ENCODE results near the gene TYW1.
"Not testable (repeated sequence)": the region's sequence is repeated elsewhere in the genome, so short reads cannot be mapped to it uniquely, and the experiment has no call there.

Gene TYW1

GRCh38 chr7:67130766-67131165 is 134.1 kb downstream of the TYW1 start:
- DNase-seq (ENCODE audit: low read depth): not testable (repeated sequence)

- DNase-seq (ENCODE audit: low read depth): not testable (repeated sequence)
Observed at GRCh38 chr7:67134912-67135311, 138.3 kb downstream of the TYW1 start.

GRCh38 chr7:67135617-67136486 is 139.2 kb downstream of the TYW1 start:
- not testable (repeated sequence) for DNase-seq (ENCODE audit: low read depth)

GRCh38 chr7:67137489-67137888 is 140.9 kb downstream of the TYW1 start:
- DNase-seq (ENCODE audit: low read depth): not testable (repeated sequence)

- DNase-seq (ENCODE audit: low read depth): not testable (repeated sequence)
Observed at GRCh38 chr7:67139876-67140275, 143.2 kb downstream of the TYW1 start.

- not testable (repeated sequence) for DNase-seq (ENCODE audit: low read depth)
Observed at GRCh38 chr7:67141001-67141400, 144.4 kb downstream of the TYW1 start.

- DNase-seq (ENCODE audit: low read depth): not testable (repeated sequence)
Observed at GRCh38 chr7:67143091-67143786, 146.6 kb downstream of the TYW1 start.

- DNase-seq (ENCODE audit: low read depth): not testable (repeated sequence)
Observed at GRCh38 chr7:67145581-67146193, 149.1 kb downstream of the TYW1 start.

- DNase-seq (ENCODE audit: low read depth): not testable (repeated sequence)
Observed at GRCh38 chr7:67149131-67149530, 152.5 kb downstream of the TYW1 start.

GRCh38 chr7:67154374-67154773 is 157.7 kb downstream of the TYW1 start:
- not testable (repeated sequence) for DNase-seq (ENCODE audit: low read depth)

GRCh38 chr7:67156064-67156463 is 159.4 kb downstream of the TYW1 start:
- not testable (repeated sequence) for DNase-seq (ENCODE audit: low read depth)

GRCh38 chr7:67163285-67163684 is 166.7 kb downstream of the TYW1 start:
- not testable (repeated sequence) for DNase-seq (ENCODE audit: low read depth)

- not testable (repeated sequence) for DNase-seq (ENCODE audit: low read depth)
Observed at GRCh38 chr7:67171151-67171550, 174.5 kb downstream of the TYW1 start.

- DNase-seq (ENCODE audit: low read depth): not testable (repeated sequence)
Observed at GRCh38 chr7:67176730-67177129, 180.1 kb downstream of the TYW1 start.

GRCh38 chr7:67178915-67179688 is 182.5 kb downstream of the TYW1 start:
- DNase-seq (ENCODE audit: low read depth): not testable (repeated sequence)

GRCh38 chr7:67182956-67183750 is 186.5 kb downstream of the TYW1 start:
- not testable (repeated sequence) for DNase-seq (ENCODE audit: low read depth)

GRCh38 chr7:67184912-67185659 is 188.5 kb downstream of the TYW1 start:
- DNase-seq (ENCODE audit: low read depth): not testable (repeated sequence)

GRCh38 chr7:67185660-67186129 is 189.1 kb downstream of the TYW1 start:
- DNase-seq (ENCODE audit: low read depth): not testable (repeated sequence)

GRCh38 chr7:67189160-67189559 is 192.5 kb downstream of the TYW1 start:
- not testable (repeated sequence) for DNase-seq (ENCODE audit: low read depth)

Data from non-pigmented ciliary epithelial cell (primary cell).